Measurements from ENCODE around the gene DNAH17.

DNAH17 gene

GRCh38 chr17:78390241-78391050, 186.8 kb downstream of the DNAH17 start:
- no peak for DNase-seq (ENCODE audit: low spot score)

GRCh38 chr17:78387977-78388941, 188.9 kb downstream of the DNAH17 start:
- DNase-seq (ENCODE audit: low spot score) = no peak

- no peak for DNase-seq (ENCODE audit: low spot score)
Observed at GRCh38 chr17:78384479-78385175, 192.6 kb downstream of the DNAH17 start.

- DNase-seq (ENCODE audit: low spot score) = peak; percentile 94
Observed at GRCh38 chr17:78383725-78384471, 193.3 kb downstream of the DNAH17 start.

- peak; percentile 74 for DNase-seq (ENCODE audit: low spot score)
Observed at GRCh38 chr17:78381601-78382232, 195.5 kb downstream of the DNAH17 start.

GRCh38 chr17:78380370-78380769, 196.8 kb downstream of the DNAH17 start:
- DNase-seq (ENCODE audit: low spot score) = no peak

- no peak for DNase-seq (ENCODE audit: low spot score)
Observed at GRCh38 chr17:78379131-78379491, 198.1 kb downstream of the DNAH17 start.

- DNase-seq (ENCODE audit: low spot score) = peak; percentile 85
Observed at GRCh38 chr17:78378225-78379130, 198.7 kb downstream of the DNAH17 start, which contains the start of gene PGS1. TSS of gene PGS1 (plus strand) at chr17:78378649. CDS start at chr17:78378666, 17 bp downstream.

- no peak for DNase-seq (ENCODE audit: low spot score)
Observed at GRCh38 chr17:78377858-78378224, 199.4 kb downstream of the DNAH17 start.

- no peak for DNase-seq (ENCODE audit: low spot score)
Observed at GRCh38 chr17:78376161-78376560, 201.0 kb downstream of the DNAH17 start.

- DNase-seq (ENCODE audit: low spot score) = no peak
Observed at GRCh38 chr17:78375401-78376151, 201.6 kb downstream of the DNAH17 start.

- DNase-seq (ENCODE audit: low spot score) = no peak
Observed at GRCh38 chr17:78374631-78375274, 202.4 kb downstream of the DNAH17 start.

GRCh38 chr17:78374189-78374588, 203.0 kb downstream of the DNAH17 start:
- no peak for DNase-seq (ENCODE audit: low spot score)
